GM12878 (cell line): ENCODE results near the gene C5orf52. TPM values are rescaled to one million over a fixed set of nuclear protein-coding genes. Genes with fewer than 3 reads are reported as not detected.
"Not testable (repeated sequence)": the region's sequence is repeated elsewhere in the genome, so short reads cannot be mapped to it uniquely, and the experiment has no call there.

Source experiments
- ATAC-seq: fragments of 200-7000 bp; cut with Tn5 transposase; 3 replicates; pipeline ENCODE4 v1.9.1; 2020; ENCODE audit warnings: mild to moderate bottlenecking, moderate library complexity
- BruUV-seq: library from RNA; stranded (reverse); fragments of 400-500 nt; replicated peaks from 2 replicates; lab custom pipeline; 2021; lab: Mats Ljungman, UMichigan
- CTCF ChIA-PET: fragments of 300-600 bp; sonication (Branson Sonifier 250); formaldehyde crosslinking; extraction: SDS; loops from one replicate; lab custom pipeline; 2021; ENCODE audit warnings: inconsistent platforms; lab: Yijun Ruan, JAX
- POLR2A ChIA-PET: fragments of 350-600 bp; formaldehyde crosslinking; extraction: SDS; loops from one replicate; lab custom pipeline; 2021; ENCODE audit warnings: inconsistent platforms; lab: Charles Lee
- RAD21 ChIA-PET: fragments of 300-600 bp; sonication (Branson Sonifier 250); formaldehyde crosslinking; loops from one replicate; lab custom pipeline; 2023; ENCODE audit warnings: antibody characterized with exemption; ENCODE audit not compliant: unreplicated experiment; lab: Charles Lee
- SMC1A ChIA-PET: fragments of 300-600 bp; sonication (Branson Sonifier 250); formaldehyde crosslinking; loops from one replicate; lab custom pipeline; 2023; ENCODE audit not compliant: unreplicated experiment, uncharacterized antibody; lab: Charles Lee
- DNase-seq: peaks from one replicate; pipeline ENCODE4 v3.0.0-alpha.2; 2011; ENCODE audit warnings: low read depth, low spot score
- FAIRE-seq: peaks from 3 replicates; lab custom pipeline; 2011; peaks lifted over from hg19 to GRCh38; lab: Jason Lieb, UNC
- H2AFZ ChIP-seq: 2 replicates; pipeline ENCODE4 v1.6.0; 2011; ENCODE audit warnings: low read depth, low read length, control low read depth; ENCODE audit not compliant: control insufficient read depth
- H3K27ac ChIP-seq: 2 replicates; pipeline ENCODE4 v1.5.1; 2011; ENCODE audit warnings: control low read depth; ENCODE audit not compliant: control insufficient read depth, insufficient read depth
- H3K27me3 ChIP-seq, 2 experiments: replicated peaks in 1 of 2; 2 replicates each; pipeline versions ENCODE4 v1.6.0 to v1.6.1; 2011; ENCODE audit warnings: low read length in 1 of 2; ENCODE audit not compliant: control insufficient read depth in 2 of 2, insufficient read depth in 2 of 2
- H3K36me3 ChIP-seq, 2 experiments: 2 replicates each; pipeline ENCODE4 v1.5.1; 2011; ENCODE audit warnings: low read length in 1 of 2; ENCODE audit not compliant: control insufficient read depth in 2 of 2, insufficient read depth in 2 of 2
- H3K4me1 ChIP-seq: 2 replicates; pipeline ENCODE4 v1.6.1; 2011; ENCODE audit warnings: mild to moderate bottlenecking, low read length, moderate library complexity, mixed read lengths; ENCODE audit not compliant: control insufficient read depth, insufficient read depth
- H3K4me2 ChIP-seq: 2 replicates; pipeline ENCODE4 v1.6.0; 2011; ENCODE audit warnings: control low read depth; ENCODE audit not compliant: control insufficient read depth, insufficient read depth
- H3K4me3 ChIP-seq: fragments of 200-600 bp; sonication (generic); 2 replicates; pipeline ENCODE4 v1.5.1; 2016
- H3K79me2 ChIP-seq: 2 replicates; pipeline ENCODE4 v1.6.0; 2011; ENCODE audit warnings: low read length; ENCODE audit not compliant: control insufficient read depth, insufficient read depth
- H3K9ac ChIP-seq: 2 replicates; pipeline ENCODE4 v1.8.0; 2011; ENCODE audit warnings: low read length, control low read depth, mixed read lengths; ENCODE audit not compliant: control insufficient read depth, insufficient read depth
- H3K9me3 ChIP-seq: replicated peaks from 3 replicates; pipeline ENCODE4 v1.5.1; 2011; ENCODE audit warnings: mild to moderate bottlenecking, low read length; ENCODE audit not compliant: control insufficient read depth, insufficient read depth
- H4K20me1 ChIP-seq: 2 replicates; pipeline ENCODE4 v1.6.0; 2011; ENCODE audit not compliant: control insufficient read depth, insufficient read depth
- BCL11A ChIP-seq: IDR thresholded peaks from 2 replicates; pipeline ENCODE4 v1.6.1; 2011; ENCODE audit warnings: low read depth, low read length
- DPF2 ChIP-seq: fragments of 450-650 bp; IDR thresholded peaks from 2 replicates; pipeline ENCODE4 v1.6.1; 2017; ENCODE audit warnings: mild to moderate bottlenecking
- E4F1 ChIP-seq: fragments of 450-650 bp; IDR thresholded peaks from 2 replicates; pipeline ENCODE4 v1.6.1; 2018; ENCODE audit warnings: borderline replicate concordance, mild to moderate bottlenecking; ENCODE audit not compliant: partially characterized antibody
- EP300 ChIP-seq, 2 experiments: fragments of 150-350 bp in 1 of 2; IDR thresholded peaks; 2 replicates each; pipeline ENCODE4 v1.6.1; 2011 to 2012; ENCODE audit warnings: low read depth in 2 of 2, low read length in 2 of 2, borderline replicate concordance in 1 of 2, improper control_type of control experiment in 1 of 2, inconsistent platforms in 1 of 2; ENCODE audit not compliant: control insufficient read depth in 1 of 2
- EZH2 ChIP-seq: IDR thresholded peaks from 2 replicates; pipeline ENCODE4 v1.6.1; 2012; ENCODE audit warnings: low read depth, mild to moderate bottlenecking, control low read depth, inconsistent platforms, low read length, borderline replicate concordance; ENCODE audit not compliant: control insufficient read depth
- KAT2A ChIP-seq: conservative IDR thresholded peaks from 2 replicates; pipeline ENCODE4 v1.6.1; 2011; ENCODE audit warnings: low read depth, low read length; ENCODE audit not compliant: control insufficient read depth
- RAD21 ChIP-seq: IDR thresholded peaks from 2 replicates; pipeline ENCODE4 v1.6.1; 2011; ENCODE audit warnings: mild to moderate bottlenecking, low read depth, low read length, moderate library complexity; ENCODE audit not compliant: insufficient read depth
- RCOR1 ChIP-seq: conservative IDR thresholded peaks from 2 replicates; pipeline ENCODE4 v1.6.1; 2012; ENCODE audit warnings: low read depth, low read length, improper control_type of control experiment
- SIX5 ChIP-seq: IDR thresholded peaks from 2 replicates; pipeline ENCODE4 v1.6.1; 2011; ENCODE audit warnings: mild to moderate bottlenecking, low read depth, low read length, moderate library complexity; ENCODE audit not compliant: severe bottlenecking
- ZBED1 ChIP-seq: IDR thresholded peaks from 2 replicates; pipeline ENCODE4 v1.6.1; 2016; ENCODE audit warnings: borderline replicate concordance
- ZNF207 ChIP-seq: fragments of 450-650 bp; IDR thresholded peaks from 2 replicates; pipeline ENCODE4 v1.6.1; 2014; ENCODE audit warnings: antibody characterized with exemption, mild to moderate bottlenecking, borderline replicate concordance
- ZNF24 ChIP-seq: fragments of 450-650 bp; IDR thresholded peaks from 2 replicates; pipeline ENCODE4 v1.6.1; 2017; ENCODE audit warnings: antibody characterized with exemption, mild to moderate bottlenecking
- ZNF384 ChIP-seq: IDR thresholded peaks from 2 replicates; pipeline ENCODE4 v1.6.1; 2012; ENCODE audit warnings: low read depth, mild to moderate bottlenecking, low read length, improper control_type of control experiment, borderline replicate concordance
- WGBS: methylation state at CpG from one replicate; pipeline ENCODE4 v1.1.6; 2016; ENCODE audit warnings: low lambda C conversion rate; ENCODE audit not compliant: insufficient replicate concordance, insufficient coverage; ENCODE audit errors: missing lambda C conversion rate; 5-methylcytosine and 5-hydroxymethylcytosine counted together
- in situ Hi-C: fragments of 300-500 bp; cut with MboI; formaldehyde crosslinking; loops from 9 replicates; pipeline ENCODE4 v1.14.3; 2018; ENCODE audit warnings: mixed read lengths
- intact Hi-C: fragments of 100-400 bp; cut with micrococcal nuclease; formaldehyde crosslinking; loops from one replicate; pipeline ENCODE4 v1.14.2; 2022; ENCODE audit not compliant: unreplicated experiment
- polyA plus RNA-seq, 11 experiments: library from polyadenylated mRNA; depleted of rRNA in 4 of 11; unstranded in 6 of 11; stranded (reverse) in 5 of 11; fragments of >200 nt; fragmentation: Nextera tagmentation in 4 of 11; fragmentation: Illumina TruSeq in 1 of 11; extraction: Ambion mirVana in 4 of 11; extraction: Trizol in 1 of 11; gene quantifications; 1 replicate in 1 of 11; 2 replicates in 10 of 11; pipeline versions ENCODE4 v1.2.1 to v1.2.3, GENCODE V29; 2011 to 2016; ENCODE audit warnings: inconsistent platforms in 2 of 11, missing spikeins in 2 of 11, low read depth in 1 of 11
- total RNA-seq, 4 experiments: library from RNA; depleted of rRNA in 3 of 4; stranded (reverse); fragments of >200 nt in 3 of 4; fragmentation: Illumina TruSeq in 1 of 4; extraction: Trizol in 1 of 4; gene quantifications; 2 replicates each; pipeline versions ENCODE4 v1.2.1 to v1.2.3, GENCODE V29; 2013 to 2021

The C5orf52 gene
- total and polyA plus RNA-seq, 10 of the 15 experiments (the other 5 are each of a cell fraction or from before 2014, with no cell fraction given): not detected

- FAIRE-seq, H3K4me1 ChIP-seq, H3K36me3 ChIP-seq, intact Hi-C loops, SMC1A ChIA-PET, H3K27me3 ChIP-seq, H3K79me2 ChIP-seq, H3K27ac ChIP-seq, H2AFZ ChIP-seq, ATAC-seq, H3K4me2 ChIP-seq, DNase-seq, CTCF ChIA-PET, RAD21 ChIA-PET, POLR2A ChIA-PET, H3K4me3 ChIP-seq, in situ Hi-C loops, H3K9me3 ChIP-seq, BruUV-seq, H4K20me1 ChIP-seq, H3K9ac ChIP-seq: not testable (repeated sequence)
- 52% methylated on average over 4 of the region's 4 CpGs for whole genome bisulfite sequencing
Measured at GRCh38 chr5:157698674-157699073, 27.3 kb downstream of the C5orf52 start.

- ChIA-PET CTCF (no interaction called here), SMC1A (no interaction called here), POLR2A (no interaction called here), RAD21 (no interaction called here)
- no TSS peak for BruUV-seq
- intact Hi-C loops (no loop called here), in situ Hi-C loops (no loop called here)
- no peaks in the 10 kb centered on the region for H3K9me3 ChIP-seq
- no peaks in the 10 kb centered on the region for H3K79me2 ChIP-seq
- H3K4me2 ChIP-seq: no peak overlapping the region
- no peak overlapping the region for H2AFZ ChIP-seq
- H3K9ac ChIP-seq: no peak overlapping the region
- no peak for ATAC-seq
- H3K27ac ChIP-seq: no peak overlapping the region
- no peaks in the 10 kb centered on the region for H4K20me1 ChIP-seq
- no peaks in the 10 kb centered on the region for H3K36me3 ChIP-seq
- H3K4me1 ChIP-seq: no peaks in the 10 kb centered on the region
- DNase-seq: no peak
- no peak for FAIRE-seq
- WGBS: 40% methylated on average over 3 of the region's 3 CpGs
- no peak overlapping the region for H3K4me3 ChIP-seq
- no peaks in the 10 kb centered on the region for H3K27me3 ChIP-seq
- TF ChIP-seq RAD21 (no peak), BCL11A (no peak), SIX5 (no peak), ZBED1 (no peak), ZNF24 (no peak), KAT2A (no peak), ZNF384 (no peak), RCOR1 (no peak), EZH2 (no peak), DPF2 (no peak), ZNF207 (no peak), EP300 (IDR thresholded peaks at IDR 0.05; ENCODE audit: borderline replicate concordance in 1 of 2, control insufficient read depth in 1 of 2, low read depth in 2 of 2, low read length in 2 of 2) (no peak), E4F1 (no peak)
Measured at GRCh38 chr5:157703736-157704135, 32.4 kb downstream of the C5orf52 start.
